ENCODE data around the gene DKK1. TPM values are rescaled to one million over a fixed set of nuclear protein-coding genes. Genes with fewer than 3 reads are reported as not detected.

The DKK1 gene
- total and polyA plus RNA-seq, 2 of the 13 experiments (the other 11 are each of a cell fraction or from before 2014, with no cell fraction given), result 123 to 262 TPM

GRCh38 chr10:52313933-52314821, at the start of gene DKK1 (continued):
- TF ChIP-seq FLYWCH1 (CRISPR knock-in tag; IDR thresholded peaks at IDR 0.05), result no peak
- peak; percentile 76 for TF ChIP-seq MEIS2 (CRISPR knock-in tag; IDR thresholded peaks at IDR 0.05)
- TF ChIP-seq SATB2 (CRISPR knock-in tag; IDR thresholded peaks at IDR 0.05), result peak; percentile 70; the same call in 1 of the 2 replicates
- TF ChIP-seq HIVEP1 (CRISPR knock-in tag; IDR thresholded peaks at IDR 0.05), result 0 out of 2 replicates have a peak, but pooled peaks have one; percentile 0
- no peak for TF ChIP-seq SMARCE1 (IDR thresholded peaks at IDR 0.05; ENCODE audit: borderline replicate concordance)
- no peak for TF ChIP-seq GLMP (CRISPR knock-in tag; IDR thresholded peaks at IDR 0.05; ENCODE audit: borderline replicate concordance)
- TF ChIP-seq ZNF3 (CRISPR knock-in tag; IDR thresholded peaks at IDR 0.05), result no peak
- TF ChIP-seq CBX5 (CRISPR knock-in tag; IDR thresholded peaks at IDR 0.05; ENCODE audit: borderline replicate concordance), result no peak; the same call in 1 of the 2 replicates
- peak; percentile 17; the same call in 1 of the 2 replicates for TF ChIP-seq ZNF629 (CRISPR knock-in tag; conservative IDR thresholded peaks at IDR 0.05)
- TF ChIP-seq ZBTB14 (CRISPR knock-in tag; IDR thresholded peaks at IDR 0.05), result peak; percentile 12; the same call in 1 of the 2 replicates
- no peak for TF ChIP-seq BCLAF1 (IDR thresholded peaks at IDR 0.05)
- TF ChIP-seq, protein P1, sequence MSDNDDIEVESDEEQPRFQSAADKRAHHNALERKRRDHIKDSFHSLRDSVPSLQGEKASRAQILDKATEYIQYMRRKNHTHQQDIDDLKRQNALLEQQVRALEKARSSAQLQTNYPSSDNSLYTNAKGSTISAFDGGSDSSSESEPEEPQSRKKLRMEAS (IDR thresholded peaks at IDR 0.05), result peak; percentile 44; the same call in 1 of the 2 replicates
- no peak for TF ChIP-seq ZMAT5 (CRISPR knock-in tag; IDR thresholded peaks at IDR 0.05; ENCODE audit: borderline replicate concordance, low read depth)
- no peak for TF ChIP-seq ZNF275 (CRISPR knock-in tag; IDR thresholded peaks at IDR 0.05; ENCODE audit: borderline replicate concordance)
- 0 out of 2 replicates have a peak, but pooled peaks have one; percentile 55 for TF ChIP-seq ZNF761 (CRISPR knock-in tag; conservative IDR thresholded peaks at IDR 0.05)
- TF ChIP-seq ZNF563 (CRISPR knock-in tag; IDR thresholded peaks at IDR 0.05), result no peak; the same call in 1 of the 2 replicates
- no peak for TF ChIP-seq TFDP2 (CRISPR knock-in tag; IDR thresholded peaks at IDR 0.05)
- 0 out of 2 replicates have a peak, but pooled peaks have one; percentile 51 for TF ChIP-seq YEATS2 (CRISPR knock-in tag; IDR thresholded peaks at IDR 0.05; ENCODE audit: borderline replicate concordance)
- TF ChIP-seq SMYD3 (CRISPR knock-in tag; IDR thresholded peaks at IDR 0.05), result no peak

Measured in HepG2 (cell line).